GM12878 (cell line): Measurements from ENCODE around the gene TRMT1. TPM values are rescaled to one million over a fixed set of nuclear protein-coding genes. Genes with fewer than 3 reads are reported as not detected.

Source experiments
- BRCA1 ChIP-seq: IDR thresholded peaks from 2 replicates; pipeline ENCODE4 v1.6.1; 2011; ENCODE audit warnings: low read depth, low read length, improper control_type of control experiment
- CHD1 ChIP-seq: IDR thresholded peaks from 2 replicates; pipeline ENCODE4 v1.6.1; 2012; ENCODE audit warnings: low read depth, low read length, improper control_type of control experiment
- CREM ChIP-seq: IDR thresholded peaks from 2 replicates; pipeline ENCODE4 v1.6.1; 2014; ENCODE audit warnings: antibody characterized with exemption, low read depth
- EED ChIP-seq: sonication (generic); IDR thresholded peaks from 2 replicates; pipeline ENCODE4 v1.6.1; 2016; ENCODE audit warnings: antibody characterized with exemption, low read depth
- IKZF1 ChIP-seq: fragments of 450-650 bp; conservative IDR thresholded peaks from 2 replicates; pipeline ENCODE4 v1.6.1; 2017; ENCODE audit warnings: antibody characterized with exemption, mild to moderate bottlenecking
- IKZF2 ChIP-seq, 2 experiments: fragments of 450-650 bp; IDR thresholded peaks; 2 replicates each; pipeline ENCODE4 v1.6.1; 2017; ENCODE audit warnings: mild to moderate bottlenecking in 2 of 2, moderate library complexity in 2 of 2
- KAT2A ChIP-seq: conservative IDR thresholded peaks from 2 replicates; pipeline ENCODE4 v1.6.1; 2011; ENCODE audit warnings: low read depth, low read length; ENCODE audit not compliant: control insufficient read depth
- KLF5 ChIP-seq: fragments of 450-650 bp; IDR thresholded peaks from 2 replicates; pipeline ENCODE4 v1.6.1; 2014; ENCODE audit warnings: mild to moderate bottlenecking; ENCODE audit not compliant: partially characterized antibody
- LARP7 ChIP-seq: fragments of 450-650 bp; IDR thresholded peaks from 2 replicates; pipeline ENCODE4 v1.6.1; 2017; ENCODE audit warnings: mild to moderate bottlenecking
- MEF2B ChIP-seq: fragments of 450-650 bp; IDR thresholded peaks from 2 replicates; pipeline ENCODE4 v1.6.1; 2018; ENCODE audit warnings: mild to moderate bottlenecking, moderate library complexity; ENCODE audit not compliant: partially characterized antibody, poor library complexity, severe bottlenecking
- MTA3 ChIP-seq: IDR thresholded peaks from 2 replicates; pipeline ENCODE4 v1.6.1; 2012; ENCODE audit warnings: low read length, inconsistent platforms, borderline replicate concordance
- MYC ChIP-seq: IDR thresholded peaks from 2 replicates; pipeline ENCODE4 v1.6.1; 2011; ENCODE audit warnings: mild to moderate bottlenecking, low read length, moderate library complexity, inconsistent platforms; ENCODE audit not compliant: insufficient read depth, insufficient replicate concordance, insufficient read length, severe bottlenecking
- PAX8 ChIP-seq: fragments of 450-650 bp; IDR thresholded peaks from 2 replicates; pipeline ENCODE4 v1.6.1; 2017; ENCODE audit warnings: mild to moderate bottlenecking, moderate library complexity
- RBBP5 ChIP-seq: fragments of 200-600 bp; sonication (generic); conservative IDR thresholded peaks from 2 replicates; pipeline ENCODE4 v1.6.1; 2016
- RFX5 ChIP-seq: IDR thresholded peaks from 2 replicates; pipeline ENCODE4 v1.6.1; 2011; ENCODE audit warnings: low read depth, low read length, improper control_type of control experiment
- SIX5 ChIP-seq: IDR thresholded peaks from 2 replicates; pipeline ENCODE4 v1.6.1; 2011; ENCODE audit warnings: mild to moderate bottlenecking, low read depth, low read length, moderate library complexity; ENCODE audit not compliant: severe bottlenecking
- SP1 ChIP-seq: IDR thresholded peaks from one replicate; pipeline ENCODE4 v1.6.1; 2011; ENCODE audit warnings: low read depth, low read length
- STAT3 ChIP-seq: IDR thresholded peaks from 2 replicates; pipeline ENCODE4 v1.6.1; 2011; ENCODE audit warnings: low read depth, low read length, improper control_type of control experiment
- TARDBP ChIP-seq: IDR thresholded peaks from 2 replicates; pipeline ENCODE4 v1.6.1; 2016; ENCODE audit warnings: borderline replicate concordance
- TCF7 ChIP-seq: IDR thresholded peaks from 2 replicates; pipeline ENCODE4 v1.6.1; 2014; ENCODE audit warnings: antibody characterized with exemption, borderline replicate concordance
- ZBED1 ChIP-seq: IDR thresholded peaks from 2 replicates; pipeline ENCODE4 v1.6.1; 2016; ENCODE audit warnings: borderline replicate concordance
- ZNF384 ChIP-seq: IDR thresholded peaks from 2 replicates; pipeline ENCODE4 v1.6.1; 2012; ENCODE audit warnings: low read depth, mild to moderate bottlenecking, low read length, improper control_type of control experiment, borderline replicate concordance
- polyA plus RNA-seq, 11 experiments: library from polyadenylated mRNA; depleted of rRNA in 4 of 11; unstranded in 6 of 11; stranded (reverse) in 5 of 11; fragments of >200 nt; fragmentation: Nextera tagmentation in 4 of 11; fragmentation: Illumina TruSeq in 1 of 11; extraction: Ambion mirVana in 4 of 11; extraction: Trizol in 1 of 11; gene quantifications; 1 replicate in 1 of 11; 2 replicates in 10 of 11; pipeline versions ENCODE4 v1.2.1 to v1.2.3, GENCODE V29; 2011 to 2016; ENCODE audit warnings: inconsistent platforms in 2 of 11, missing spikeins in 2 of 11, low read depth in 1 of 11
- total RNA-seq, 4 experiments: library from RNA; depleted of rRNA in 3 of 4; stranded (reverse); fragments of >200 nt in 3 of 4; fragmentation: Illumina TruSeq in 1 of 4; extraction: Trizol in 1 of 4; gene quantifications; 2 replicates each; pipeline versions ENCODE4 v1.2.1 to v1.2.3, GENCODE V29; 2013 to 2021
- TF ChIP-seq, protein P1 (sequence below): IDR thresholded peaks from 2 replicates; pipeline ENCODE4 v1.6.1; 2012; ENCODE audit warnings: low read length, inconsistent platforms
- TF ChIP-seq, protein P2 (sequence below): fragments of 150-350 bp; IDR thresholded peaks from 2 replicates; pipeline ENCODE4 v1.6.1; 2016; ENCODE audit warnings: low read depth, low read length
- TF ChIP-seq, protein P3 (sequence below): fragments of 450-650 bp; IDR thresholded peaks from 2 replicates; pipeline ENCODE4 v1.6.1; 2016; ENCODE audit warnings: mild to moderate bottlenecking
- TF ChIP-seq, protein P4 (sequence below): fragments of 450-650 bp; IDR thresholded peaks from 2 replicates; pipeline ENCODE4 v1.6.1; 2016; ENCODE audit warnings: mild to moderate bottlenecking

TRMT1 gene
- total and polyA plus RNA-seq, 10 of the 15 experiments (the other 5 are each of a cell fraction or from before 2014, with no cell fraction given) = 3.4 to 68.8 (median 34.8) TPM

DNA sequence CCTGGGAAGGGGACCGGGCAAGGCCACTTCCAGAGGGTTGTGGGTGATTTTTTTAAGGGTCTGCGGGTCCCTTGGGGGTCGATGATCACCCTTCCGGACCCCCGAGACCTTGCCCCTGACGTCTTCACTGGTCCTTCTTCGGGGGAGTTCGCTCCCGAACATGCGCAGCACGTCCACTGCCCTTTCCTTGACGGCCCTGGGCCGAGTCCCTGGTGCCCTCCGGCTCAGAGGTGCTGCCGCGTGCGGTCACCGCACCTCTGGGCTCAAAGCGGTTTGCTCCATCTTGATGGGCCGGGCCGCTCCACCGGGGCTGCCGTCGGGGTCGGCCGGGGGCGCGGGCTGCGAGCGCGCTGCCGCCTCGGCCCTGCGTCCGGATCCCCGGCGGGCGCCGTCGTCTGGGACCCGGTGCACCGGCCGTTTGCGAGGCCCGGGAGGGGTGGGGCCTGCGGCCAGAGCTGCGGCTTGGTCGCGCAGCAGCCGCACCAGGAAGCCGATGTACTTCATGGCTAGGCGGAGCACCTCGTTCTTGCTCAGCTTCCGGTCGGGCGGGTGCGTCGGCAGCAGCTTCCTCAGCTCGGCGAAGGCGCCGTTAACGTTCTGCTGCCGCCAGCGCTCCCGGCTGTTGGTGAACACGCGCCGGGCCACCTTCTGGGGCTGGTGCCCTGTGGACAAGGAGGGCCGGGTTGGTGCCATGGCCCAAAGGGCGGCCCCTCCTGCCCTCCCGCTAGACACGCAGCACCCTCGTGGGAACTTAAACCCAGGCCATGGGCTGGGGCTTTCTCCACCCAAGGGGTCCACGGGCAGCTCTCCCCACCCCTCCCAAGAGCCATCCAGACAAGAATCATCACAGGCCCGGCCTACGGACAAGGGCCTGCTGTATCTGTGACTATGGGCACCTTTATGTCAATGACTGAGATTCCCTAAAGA, 17.2 kb downstream of the TRMT1 start (continued):
- no peak for TF ChIP-seq IKZF2 (IDR thresholded peaks at IDR 0.05)
- TF ChIP-seq, protein P1, sequence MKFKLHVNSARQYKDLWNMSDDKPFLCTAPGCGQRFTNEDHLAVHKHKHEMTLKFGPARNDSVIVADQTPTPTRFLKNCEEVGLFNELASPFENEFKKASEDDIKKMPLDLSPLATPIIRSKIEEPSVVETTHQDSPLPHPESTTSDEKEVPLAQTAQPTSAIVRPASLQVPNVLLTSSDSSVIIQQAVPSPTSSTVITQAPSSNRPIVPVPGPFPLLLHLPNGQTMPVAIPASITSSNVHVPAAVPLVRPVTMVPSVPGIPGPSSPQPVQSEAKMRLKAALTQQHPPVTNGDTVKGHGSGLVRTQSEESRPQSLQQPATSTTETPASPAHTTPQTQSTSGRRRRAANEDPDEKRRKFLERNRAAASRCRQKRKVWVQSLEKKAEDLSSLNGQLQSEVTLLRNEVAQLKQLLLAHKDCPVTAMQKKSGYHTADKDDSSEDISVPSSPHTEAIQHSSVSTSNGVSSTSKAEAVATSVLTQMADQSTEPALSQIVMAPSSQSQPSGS = no peak
- no peak for TF ChIP-seq MTA3
- no peak for TF ChIP-seq SP1
- peak; percentile 63 for TF ChIP-seq IKZF1
- TF ChIP-seq PAX8 = no peak
- TF ChIP-seq TCF7 = no peak
- TF ChIP-seq, protein P2, sequence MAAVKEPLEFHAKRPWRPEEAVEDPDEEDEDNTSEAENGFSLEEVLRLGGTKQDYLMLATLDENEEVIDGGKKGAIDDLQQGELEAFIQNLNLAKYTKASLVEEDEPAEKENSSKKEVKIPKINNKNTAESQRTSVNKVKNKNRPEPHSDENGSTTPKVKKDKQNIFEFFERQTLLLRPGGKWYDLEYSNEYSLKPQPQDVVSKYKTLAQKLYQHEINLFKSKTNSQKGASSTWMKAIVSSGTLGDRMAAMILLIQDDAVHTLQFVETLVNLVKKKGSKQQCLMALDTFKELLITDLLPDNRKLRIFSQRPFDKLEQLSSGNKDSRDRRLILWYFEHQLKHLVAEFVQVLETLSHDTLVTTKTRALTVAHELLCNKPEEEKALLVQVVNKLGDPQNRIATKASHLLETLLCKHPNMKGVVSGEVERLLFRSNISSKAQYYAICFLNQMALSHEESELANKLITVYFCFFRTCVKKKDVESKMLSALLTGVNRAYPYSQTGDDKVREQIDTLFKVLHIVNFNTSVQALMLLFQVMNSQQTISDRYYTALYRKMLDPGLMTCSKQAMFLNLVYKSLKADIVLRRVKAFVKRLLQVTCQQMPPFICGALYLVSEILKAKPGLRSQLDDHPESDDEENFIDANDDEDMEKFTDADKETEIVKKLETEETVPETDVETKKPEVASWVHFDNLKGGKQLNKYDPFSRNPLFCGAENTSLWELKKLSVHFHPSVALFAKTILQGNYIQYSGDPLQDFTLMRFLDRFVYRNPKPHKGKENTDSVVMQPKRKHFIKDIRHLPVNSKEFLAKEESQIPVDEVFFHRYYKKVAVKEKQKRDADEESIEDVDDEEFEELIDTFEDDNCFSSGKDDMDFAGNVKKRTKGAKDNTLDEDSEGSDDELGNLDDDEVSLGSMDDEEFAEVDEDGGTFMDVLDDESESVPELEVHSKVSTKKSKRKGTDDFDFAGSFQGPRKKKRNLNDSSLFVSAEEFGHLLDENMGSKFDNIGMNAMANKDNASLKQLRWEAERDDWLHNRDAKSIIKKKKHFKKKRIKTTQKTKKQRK = no peak
- peak; percentile 70 for TF ChIP-seq LARP7
- TF ChIP-seq MYC = no peak
- TF ChIP-seq, protein P3, sequence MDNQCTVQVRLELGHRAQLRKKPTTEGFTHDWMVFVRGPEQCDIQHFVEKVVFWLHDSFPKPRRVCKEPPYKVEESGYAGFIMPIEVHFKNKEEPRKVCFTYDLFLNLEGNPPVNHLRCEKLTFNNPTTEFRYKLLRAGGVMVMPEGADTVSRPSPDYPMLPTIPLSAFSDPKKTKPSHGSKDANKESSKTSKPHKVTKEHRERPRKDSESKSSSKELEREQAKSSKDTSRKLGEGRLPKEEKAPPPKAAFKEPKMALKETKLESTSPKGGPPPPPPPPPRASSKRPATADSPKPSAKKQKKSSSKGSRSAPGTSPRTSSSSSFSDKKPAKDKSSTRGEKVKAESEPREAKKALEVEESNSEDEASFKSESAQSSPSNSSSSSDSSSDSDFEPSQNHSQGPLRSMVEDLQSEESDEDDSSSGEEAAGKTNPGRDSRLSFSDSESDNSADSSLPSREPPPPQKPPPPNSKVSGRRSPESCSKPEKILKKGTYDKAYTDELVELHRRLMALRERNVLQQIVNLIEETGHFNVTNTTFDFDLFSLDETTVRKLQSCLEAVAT = no peak
- TF ChIP-seq TARDBP = no peak
- no peak for TF ChIP-seq SIX5
- TF ChIP-seq KAT2A = no peak
- TF ChIP-seq, protein P4, sequence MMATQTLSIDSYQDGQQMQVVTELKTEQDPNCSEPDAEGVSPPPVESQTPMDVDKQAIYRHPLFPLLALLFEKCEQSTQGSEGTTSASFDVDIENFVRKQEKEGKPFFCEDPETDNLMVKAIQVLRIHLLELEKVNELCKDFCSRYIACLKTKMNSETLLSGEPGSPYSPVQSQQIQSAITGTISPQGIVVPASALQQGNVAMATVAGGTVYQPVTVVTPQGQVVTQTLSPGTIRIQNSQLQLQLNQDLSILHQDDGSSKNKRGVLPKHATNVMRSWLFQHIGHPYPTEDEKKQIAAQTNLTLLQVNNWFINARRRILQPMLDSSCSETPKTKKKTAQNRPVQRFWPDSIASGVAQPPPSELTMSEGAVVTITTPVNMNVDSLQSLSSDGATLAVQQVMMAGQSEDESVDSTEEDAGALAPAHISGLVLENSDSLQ = no peak
- no peak for TF ChIP-seq BRCA1
- no peak for TF ChIP-seq RFX5
- no peak for TF ChIP-seq CREM
- TF ChIP-seq EED = no peak
- no peak for TF ChIP-seq MEF2B
- TF ChIP-seq STAT3 = no peak
- TF ChIP-seq RBBP5 = no peak
- TF ChIP-seq KLF5 = no peak
- no peak for TF ChIP-seq CHD1
- no peak for TF ChIP-seq ZBED1
- no peak for TF ChIP-seq ZNF384
